Uterus (tissue), 4 donors: Measurements from ENCODE around the gene MAP7D1. TPM values are rescaled to one million over a fixed set of nuclear protein-coding genes. Genes with fewer than 3 reads are reported as not detected.

ENCODE experiments used
- DNase-seq, 2 donors: peaks; one replicate each; pipeline ENCODE4 v3.0.0-alpha.2; 2019 to 2020
- H3K27ac ChIP-seq, 2 donors: fragments of 200-600 bp; sonication (generic); 1 replicate in 1 of 2; 2 replicates in 1 of 2; pipeline ENCODE4 v1.5.1; 2016 to 2018
- H3K27me3 ChIP-seq, 2 donors: fragments of 200-600 bp; sonication (generic); one replicate each; pipeline ENCODE4 v1.5.1; 2018 to 2019; ENCODE audit warnings: control low read depth in 1 of 2
- H3K36me3 ChIP-seq, 2 donors: fragments of 200-600 bp; sonication (generic); one replicate each; pipeline ENCODE4 v1.5.1; 2019; ENCODE audit warnings: control low read depth in 1 of 2
- H3K4me1 ChIP-seq, 2 donors: fragments of 200-600 bp; sonication (generic); one replicate each; pipeline ENCODE4 v1.5.1; 2018 to 2019; ENCODE audit warnings: control low read depth in 1 of 2
- H3K4me3 ChIP-seq, 2 donors: fragments of 200-600 bp; sonication (generic); 1 replicate in 1 of 2; 2 replicates in 1 of 2; pipeline ENCODE4 v1.5.1; 2018 to 2019; ENCODE audit warnings: mild to moderate bottlenecking in 1 of 2
- H3K9me3 ChIP-seq, 2 donors: fragments of 200-600 bp; sonication (generic); one replicate each; pipeline ENCODE4 v1.5.1; 2019; ENCODE audit warnings: control low read depth in 1 of 2
- POLR2A ChIP-seq, 2 donors: fragments of 450-650 bp; IDR thresholded peaks; one replicate each; pipeline ENCODE4 v1.6.1; 2016; ENCODE audit warnings: antibody characterized with exemption in 2 of 2, mild to moderate bottlenecking in 1 of 2, moderate library complexity in 1 of 2
- intact Hi-C: fragments of 100-400 bp; cut with DNase I; formaldehyde crosslinking; loops from one replicate; pipeline ENCODE4 v1.15.1; 2023; ENCODE audit warnings: low total_unique reads
- total RNA-seq, 4 donors: library from RNA; depleted of rRNA in 3 of 4; stranded (reverse); fragments of >200 nt in 3 of 4; gene quantifications; one replicate each; pipeline versions ENCODE4 v1.1.0 to v1.2.4, GENCODE V29; 2014 to 2023
- TF ChIP-seq, protein P1 (sequence below), 4 experiments: fragments of 200-600 bp in 2 of 4; fragments of 450-650 bp in 2 of 4; sonication (generic) in 2 of 4; IDR thresholded peaks; one replicate each; pipeline ENCODE4 v1.5.1; 2016 to 2019; ENCODE audit warnings: antibody characterized with exemption in 4 of 4, mild to moderate bottlenecking in 2 of 4, moderate library complexity in 1 of 4
- donor health status: DM: yes; HTN: yes; CAD: no.

MAP7D1 gene
- total RNA-seq, 4 donors from 2014 or later, result 53.5 to 115 (median 77.3) TPM

DNA sequence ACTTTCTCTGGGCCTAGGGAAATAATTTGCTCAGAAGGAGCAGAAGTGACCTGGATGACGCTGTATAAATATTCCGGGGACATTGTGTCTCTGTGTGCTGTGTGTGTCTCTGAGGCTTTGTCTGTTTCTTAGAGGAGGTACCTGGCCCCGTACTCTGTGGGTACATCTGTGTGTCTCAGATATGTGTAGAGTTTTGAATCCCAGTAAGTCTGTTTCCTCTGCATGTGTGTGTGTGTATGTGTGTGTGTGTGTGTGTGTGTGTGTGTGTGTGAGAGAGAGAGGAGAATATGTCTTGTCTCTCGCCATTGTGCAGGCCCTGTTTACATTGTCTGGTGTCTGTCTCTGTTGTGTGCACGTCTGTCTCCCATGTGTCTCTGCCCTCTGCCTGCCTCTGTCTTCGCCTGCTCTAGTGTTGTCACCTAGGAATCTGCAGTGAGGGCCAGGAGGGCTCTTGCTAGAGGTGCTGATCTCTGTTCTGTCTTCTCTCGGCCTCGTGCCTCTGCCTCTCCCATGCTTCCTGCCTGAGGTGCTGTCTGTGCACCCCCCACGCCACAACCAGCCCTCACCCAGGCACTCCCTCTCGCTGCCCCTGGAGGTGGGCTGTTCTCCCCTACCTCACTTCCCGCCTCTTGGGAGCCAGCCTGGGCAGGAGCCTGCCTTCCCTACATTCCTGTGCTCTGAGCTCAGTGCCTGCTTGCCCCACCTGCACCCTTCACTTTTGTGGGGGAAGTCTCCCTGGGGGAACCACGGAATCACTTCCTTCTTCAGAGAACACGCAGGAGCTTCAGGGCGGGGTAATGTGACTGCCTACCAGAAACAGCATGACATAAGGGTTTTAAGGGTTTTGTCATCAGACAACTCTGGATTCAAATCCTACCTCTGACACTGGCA is 5.9 kb downstream of the MAP7D1 start:
- TF ChIP-seq, protein P1, sequence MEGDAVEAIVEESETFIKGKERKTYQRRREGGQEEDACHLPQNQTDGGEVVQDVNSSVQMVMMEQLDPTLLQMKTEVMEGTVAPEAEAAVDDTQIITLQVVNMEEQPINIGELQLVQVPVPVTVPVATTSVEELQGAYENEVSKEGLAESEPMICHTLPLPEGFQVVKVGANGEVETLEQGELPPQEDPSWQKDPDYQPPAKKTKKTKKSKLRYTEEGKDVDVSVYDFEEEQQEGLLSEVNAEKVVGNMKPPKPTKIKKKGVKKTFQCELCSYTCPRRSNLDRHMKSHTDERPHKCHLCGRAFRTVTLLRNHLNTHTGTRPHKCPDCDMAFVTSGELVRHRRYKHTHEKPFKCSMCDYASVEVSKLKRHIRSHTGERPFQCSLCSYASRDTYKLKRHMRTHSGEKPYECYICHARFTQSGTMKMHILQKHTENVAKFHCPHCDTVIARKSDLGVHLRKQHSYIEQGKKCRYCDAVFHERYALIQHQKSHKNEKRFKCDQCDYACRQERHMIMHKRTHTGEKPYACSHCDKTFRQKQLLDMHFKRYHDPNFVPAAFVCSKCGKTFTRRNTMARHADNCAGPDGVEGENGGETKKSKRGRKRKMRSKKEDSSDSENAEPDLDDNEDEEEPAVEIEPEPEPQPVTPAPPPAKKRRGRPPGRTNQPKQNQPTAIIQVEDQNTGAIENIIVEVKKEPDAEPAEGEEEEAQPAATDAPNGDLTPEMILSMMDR (IDR thresholded peaks at IDR 0.05), result no peak
- no peak for TF ChIP-seq POLR2A (IDR thresholded peaks at IDR 0.05)
- peak overlapping the region; percentile 26 to 39 for H3K4me3 ChIP-seq
- no peaks in the 10 kb centered on the region for H3K36me3 ChIP-seq
- intact Hi-C loops, result no loop called here
- DNase-seq, result no peak
- peaks cover 3 to 49% of the 10 kb centered on the region in 2 donors for H3K4me1 ChIP-seq
- H3K9me3 ChIP-seq, result no peaks in the 10 kb centered on the region
- H3K27ac ChIP-seq, result peak overlapping the region; percentile 84 to 100
- no peaks in the 10 kb centered on the region for H3K27me3 ChIP-seq

DNA sequence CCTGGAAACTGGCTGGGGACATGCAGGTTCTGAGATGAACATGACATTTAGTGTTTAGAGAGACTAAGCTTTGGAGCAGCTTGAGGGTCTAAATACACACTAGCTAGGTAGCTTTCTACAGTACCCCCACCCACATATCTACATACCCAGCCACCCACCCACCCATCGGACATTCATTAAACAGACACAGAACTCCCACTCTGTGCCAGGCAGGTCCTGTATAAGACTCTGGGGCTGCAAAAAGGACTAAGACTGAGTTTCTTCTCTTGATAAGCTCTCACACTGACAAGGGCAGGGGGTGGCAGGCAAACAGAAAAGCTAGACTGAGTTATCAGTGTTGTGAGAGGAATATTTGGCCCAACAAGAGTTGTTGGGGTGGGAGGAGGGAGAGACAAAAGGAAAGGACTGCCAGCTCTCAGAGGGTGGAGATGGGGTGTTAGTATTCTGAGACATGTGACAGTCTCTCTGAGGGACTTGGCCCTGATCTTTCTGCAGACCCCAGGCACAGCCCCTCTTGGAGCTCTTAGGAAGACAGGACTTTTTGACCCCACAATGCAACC is 6.8 kb downstream of the MAP7D1 start:
- Histone ChIP-seq H3K4me1 (peaks cover 3 to 49% of the 10 kb centered on the region in 2 donors), H3K27me3 (no peaks in the 10 kb centered on the region), H3K9me3 (no peaks in the 10 kb centered on the region), H3K36me3 (no peaks in the 10 kb centered on the region), H3K27ac (peak overlapping the region in 1 of 2 donors; percentile 100), H3K4me3 (no peak overlapping the region)
- DNase-seq, result no peak
- intact Hi-C loops, result no loop called here
- no peak for TF ChIP-seq POLR2A (IDR thresholded peaks at IDR 0.05)
- TF ChIP-seq, protein P1 (IDR thresholded peaks at IDR 0.05), result no peak

DNA sequence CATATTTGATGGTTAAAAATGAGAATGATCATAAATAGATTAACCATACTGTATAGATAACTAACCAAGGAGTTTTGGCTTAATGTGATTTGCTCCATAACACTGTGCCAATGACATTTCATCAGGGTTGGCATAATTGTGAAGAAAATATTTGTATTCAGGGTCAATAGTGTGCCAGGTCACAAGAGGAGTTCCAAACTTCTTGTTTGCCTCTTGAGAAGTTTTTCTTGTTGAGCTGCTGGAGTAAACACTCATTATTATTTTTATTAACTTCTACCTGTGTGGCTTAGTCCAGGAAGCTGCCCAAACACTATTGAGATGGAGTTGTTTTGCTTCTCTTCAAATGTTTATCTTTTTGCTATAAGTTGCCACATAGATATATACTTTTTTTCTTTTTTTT is 7.5 kb downstream of the MAP7D1 start:
- intact Hi-C loops, result no loop called here
- no peaks in the 10 kb centered on the region for H3K27me3 ChIP-seq
- no peak overlapping the region for H3K4me3 ChIP-seq
- DNase-seq, result no peak
- H3K36me3 ChIP-seq, result no peaks in the 10 kb centered on the region
- TF ChIP-seq, protein P1 (IDR thresholded peaks at IDR 0.05), result no peak
- TF ChIP-seq POLR2A (IDR thresholded peaks at IDR 0.05), result no peak
- no peaks in the 10 kb centered on the region for H3K9me3 ChIP-seq
- peaks cover 3 to 42% of the 10 kb centered on the region in 2 donors for H3K4me1 ChIP-seq
- H3K27ac ChIP-seq, result peak overlapping the region in 1 of 2 donors; percentile 100

DNA sequence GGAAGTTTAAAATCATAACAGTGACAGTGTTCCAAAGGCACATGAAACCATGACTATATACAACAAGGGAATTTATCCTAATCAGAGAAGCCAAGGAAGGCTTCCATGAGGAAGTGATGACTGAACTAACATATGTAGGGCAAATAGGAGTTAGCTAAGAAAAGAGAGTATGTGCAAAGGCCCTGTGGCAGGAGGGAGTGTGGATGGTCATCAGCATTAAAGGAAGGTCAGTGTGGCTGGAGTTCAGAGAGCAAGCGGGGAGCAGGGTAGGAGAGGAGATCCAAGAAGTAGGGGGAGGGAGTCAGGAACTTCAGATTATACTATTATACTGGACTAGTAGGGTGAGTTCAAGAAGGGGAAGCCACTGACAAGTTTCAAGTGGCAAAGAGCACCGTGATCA is 8.4 kb downstream of the MAP7D1 start:
- Histone ChIP-seq H3K27me3 (no peaks in the 10 kb centered on the region), H3K36me3 (no peaks in the 10 kb centered on the region), H3K27ac (no peak overlapping the region), H3K9me3 (no peaks in the 10 kb centered on the region), H3K4me1 (peaks cover 3 to 34% of the 10 kb centered on the region in 2 donors), H3K4me3 (no peak overlapping the region)
- no peak for DNase-seq
- TF ChIP-seq POLR2A (IDR thresholded peaks at IDR 0.05), result no peak
- TF ChIP-seq, protein P1 (IDR thresholded peaks at IDR 0.05), result no peak
- intact Hi-C loops, result no loop called here

DNA sequence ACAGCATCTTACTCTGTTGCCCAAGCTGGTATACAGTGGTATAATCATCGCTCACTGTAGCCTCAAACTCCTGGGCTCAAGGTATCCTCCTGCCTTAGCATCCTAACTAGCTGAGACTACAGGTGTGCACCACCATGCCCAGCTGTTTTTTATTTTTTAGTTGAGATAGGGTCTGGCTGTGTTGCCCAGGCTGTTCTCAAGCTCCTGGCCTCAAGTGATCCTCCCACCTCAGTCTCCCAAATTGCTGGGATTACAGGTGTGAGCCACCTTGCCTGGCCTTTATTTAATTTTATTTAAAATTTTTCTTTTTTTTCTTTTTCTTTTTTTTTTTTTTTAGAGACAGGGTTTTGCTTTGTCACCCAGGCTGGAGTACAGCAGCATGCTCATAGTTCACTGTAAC is 9.2 kb downstream of the MAP7D1 start:
- intact Hi-C loops, result no loop called here

More for the DNA sequence above, 9.2 kb downstream of the MAP7D1 start:
- H3K4me1 ChIP-seq, result peaks cover 3 to 27% of the 10 kb centered on the region in 2 donors
- H3K4me3 ChIP-seq, result no peak overlapping the region
- H3K36me3 ChIP-seq, result no peaks in the 10 kb centered on the region
- no peak for TF ChIP-seq POLR2A (IDR thresholded peaks at IDR 0.05)
- TF ChIP-seq, protein P1 (IDR thresholded peaks at IDR 0.05), result no peak
- no peak for DNase-seq
- no peaks in the 10 kb centered on the region for H3K27me3 ChIP-seq
- H3K27ac ChIP-seq, result no peak overlapping the region
- no peaks in the 10 kb centered on the region for H3K9me3 ChIP-seq
